Esophagus squamous epithelium (tissue), 4 donors: ENCODE data around the gene SUMO4.

Source experiments
- POLR2A ChIP-seq, 4 donors: fragments of 450-650 bp; IDR thresholded peaks; one replicate each; pipeline ENCODE4 v1.6.1; 2017; ENCODE audit warnings: antibody characterized with exemption in 4 of 4, mild to moderate bottlenecking in 4 of 4, moderate library complexity in 3 of 4
- TF ChIP-seq, protein P1 (sequence below), 6 experiments: fragments of 450-650 bp in 4 of 6; fragments of 200-600 bp in 2 of 6; sonication (generic) in 2 of 6; IDR thresholded peaks; one replicate each; pipeline ENCODE4 v1.5.1; 2016 to 2019; ENCODE audit warnings: antibody characterized with exemption in 6 of 6, mild to moderate bottlenecking in 4 of 6, moderate library complexity in 4 of 6

DNA sequence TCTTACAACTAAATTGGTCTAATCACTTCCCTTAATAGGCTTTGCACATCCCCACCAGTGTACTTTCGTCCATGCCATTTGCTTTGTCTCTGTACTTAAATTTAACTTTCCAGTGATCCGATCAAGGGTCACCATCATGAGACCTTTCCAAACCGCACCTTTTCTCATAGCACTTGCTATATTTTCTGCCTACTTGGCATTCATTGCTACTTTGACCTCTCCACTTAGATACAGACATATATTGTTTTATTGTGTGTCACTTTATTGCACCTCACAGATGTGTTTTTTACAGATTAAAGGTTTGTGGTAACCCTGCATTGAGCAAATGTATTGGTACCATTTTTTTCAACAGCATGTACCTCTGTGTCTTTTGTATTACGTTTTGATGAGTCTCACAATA, 14.8 kb downstream of the SUMO4 start:
- TF ChIP-seq, protein P1, sequence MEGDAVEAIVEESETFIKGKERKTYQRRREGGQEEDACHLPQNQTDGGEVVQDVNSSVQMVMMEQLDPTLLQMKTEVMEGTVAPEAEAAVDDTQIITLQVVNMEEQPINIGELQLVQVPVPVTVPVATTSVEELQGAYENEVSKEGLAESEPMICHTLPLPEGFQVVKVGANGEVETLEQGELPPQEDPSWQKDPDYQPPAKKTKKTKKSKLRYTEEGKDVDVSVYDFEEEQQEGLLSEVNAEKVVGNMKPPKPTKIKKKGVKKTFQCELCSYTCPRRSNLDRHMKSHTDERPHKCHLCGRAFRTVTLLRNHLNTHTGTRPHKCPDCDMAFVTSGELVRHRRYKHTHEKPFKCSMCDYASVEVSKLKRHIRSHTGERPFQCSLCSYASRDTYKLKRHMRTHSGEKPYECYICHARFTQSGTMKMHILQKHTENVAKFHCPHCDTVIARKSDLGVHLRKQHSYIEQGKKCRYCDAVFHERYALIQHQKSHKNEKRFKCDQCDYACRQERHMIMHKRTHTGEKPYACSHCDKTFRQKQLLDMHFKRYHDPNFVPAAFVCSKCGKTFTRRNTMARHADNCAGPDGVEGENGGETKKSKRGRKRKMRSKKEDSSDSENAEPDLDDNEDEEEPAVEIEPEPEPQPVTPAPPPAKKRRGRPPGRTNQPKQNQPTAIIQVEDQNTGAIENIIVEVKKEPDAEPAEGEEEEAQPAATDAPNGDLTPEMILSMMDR (IDR thresholded peaks at IDR 0.05) = no peak
- TF ChIP-seq POLR2A (IDR thresholded peaks at IDR 0.05) = no peak
